IPS-18c (cell line): Measurements from ENCODE around the gene MRPL43.

Source experiments
- H3K4me3 ChIP-seq: 2 replicates; pipeline ENCODE4 v1.7.0; 2013; ENCODE audit warnings: low read depth, mild to moderate bottlenecking, low read length, moderate library complexity; ENCODE audit not compliant: insufficient read depth
- H3K9me3 ChIP-seq: one replicate; pipeline ENCODE4 v1.6.1; 2013; ENCODE audit warnings: mild to moderate bottlenecking, low read length, moderate library complexity; ENCODE audit not compliant: control insufficient read depth, insufficient read depth

MRPL43 gene

DNA sequence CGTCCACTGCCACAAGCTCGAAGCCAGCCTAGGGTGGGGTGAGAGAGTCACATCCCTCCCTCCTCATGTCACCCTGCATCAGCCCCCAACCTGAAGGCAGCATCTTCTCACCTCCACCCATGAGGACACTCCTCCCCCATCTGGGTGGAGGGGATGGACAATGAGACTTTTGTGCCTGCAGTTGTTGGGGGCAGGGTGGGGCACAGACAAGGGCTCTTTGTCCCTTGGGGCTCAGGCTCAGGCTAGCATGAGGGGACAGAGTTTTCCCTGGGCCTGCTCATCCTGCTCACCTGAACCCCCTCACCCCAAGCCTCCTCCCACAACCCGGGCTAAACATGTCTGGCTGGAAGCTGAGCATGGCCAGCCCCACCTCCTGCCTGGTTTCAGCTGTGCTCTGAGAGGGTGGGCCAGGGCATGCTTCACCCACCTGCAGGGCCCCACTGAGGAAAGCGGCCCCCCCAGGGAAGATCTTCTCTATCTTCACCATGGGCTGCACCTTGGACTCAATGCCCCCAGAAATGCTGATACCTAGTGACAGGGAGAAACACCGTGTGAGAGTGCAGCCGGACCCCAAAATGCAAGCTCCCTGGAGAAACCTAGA lies 21.6 kb upstream of the MRPL43 start:
- Histone ChIP-seq H3K4me3 (no peak overlapping the region), H3K9me3 (no peaks in the 10 kb centered on the region)

DNA sequence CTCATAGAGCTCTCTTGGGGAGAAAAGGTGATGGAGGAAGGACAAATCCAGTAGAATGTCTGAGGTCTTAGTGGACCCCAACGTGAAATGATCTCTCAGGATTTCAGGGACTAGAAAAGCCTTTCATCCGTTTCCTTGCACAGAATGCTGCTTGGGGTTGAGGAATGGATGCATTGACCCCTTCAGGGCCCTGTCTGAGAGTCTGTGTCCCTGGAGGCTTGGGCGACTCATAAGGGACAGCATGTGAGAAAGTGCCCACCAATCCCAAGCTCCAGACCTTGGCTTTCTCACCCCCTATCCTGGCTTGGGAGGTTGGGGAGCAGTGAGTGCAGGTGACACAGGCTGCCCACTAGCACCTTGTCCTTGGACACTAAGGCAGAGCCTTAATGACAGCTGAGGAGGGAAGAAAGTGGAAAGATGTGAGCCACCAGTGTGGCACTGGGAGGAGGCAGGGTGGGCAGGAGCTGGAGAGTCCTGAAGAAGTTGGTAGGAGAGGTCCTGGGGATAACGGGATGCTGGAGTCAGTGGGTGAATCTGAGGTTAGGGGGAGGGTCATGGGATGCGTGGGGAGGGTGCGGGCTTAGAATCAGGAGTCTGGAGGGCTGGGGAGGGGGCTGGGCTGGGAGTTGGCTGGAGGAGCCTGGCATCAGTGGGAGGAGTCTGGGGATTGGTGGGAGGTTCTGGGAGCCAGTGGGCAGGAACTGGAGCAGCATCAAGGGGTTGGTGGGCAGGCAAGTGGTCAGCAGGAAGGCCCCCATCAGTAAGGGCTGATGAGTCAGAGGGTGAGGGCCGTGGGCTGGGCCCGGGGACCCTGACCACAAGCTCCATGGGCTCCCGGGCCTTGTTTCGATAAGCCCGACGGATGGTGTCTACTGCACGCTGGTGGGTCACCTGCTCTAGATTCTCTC lies 20.9 kb upstream of the MRPL43 start:
- no peak overlapping the region for H3K4me3 ChIP-seq

DNA sequence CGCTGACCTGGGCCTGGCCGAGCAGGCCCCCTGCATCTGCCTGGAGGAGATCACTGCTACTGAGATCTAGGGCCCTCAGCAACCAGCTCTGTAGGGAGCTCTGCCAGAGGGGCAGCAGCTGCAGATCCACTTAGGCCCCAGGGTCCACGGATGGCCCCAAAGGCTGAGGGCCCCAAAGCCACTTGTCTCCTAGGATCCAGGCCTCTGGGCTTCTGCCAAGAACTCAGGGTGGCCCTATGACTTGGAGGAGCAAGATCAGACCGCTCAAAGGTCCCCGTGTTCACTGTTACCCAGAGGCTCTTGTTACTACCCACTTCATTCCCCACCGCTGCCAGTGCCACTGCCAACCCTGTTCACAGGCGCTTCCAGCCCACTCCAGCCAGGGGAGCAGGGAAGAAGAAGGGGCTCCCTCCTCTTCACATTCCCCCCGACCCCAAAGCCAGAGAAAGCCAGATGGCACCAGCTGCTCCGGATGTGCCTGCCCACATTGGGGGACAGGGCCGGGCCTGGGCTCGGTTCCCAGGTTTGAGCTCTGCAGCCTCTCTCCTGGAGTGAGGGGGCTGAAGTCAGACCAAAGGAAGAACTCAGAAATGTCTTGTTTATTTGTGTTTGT lies 19.9 kb upstream of the MRPL43 start:
- Histone ChIP-seq H3K4me3 (no peak overlapping the region), H3K9me3 (no peaks in the 10 kb centered on the region)

More for the DNA sequence above, 20.9 kb upstream of the MRPL43 start:
- no peaks in the 10 kb centered on the region for H3K9me3 ChIP-seq

DNA sequence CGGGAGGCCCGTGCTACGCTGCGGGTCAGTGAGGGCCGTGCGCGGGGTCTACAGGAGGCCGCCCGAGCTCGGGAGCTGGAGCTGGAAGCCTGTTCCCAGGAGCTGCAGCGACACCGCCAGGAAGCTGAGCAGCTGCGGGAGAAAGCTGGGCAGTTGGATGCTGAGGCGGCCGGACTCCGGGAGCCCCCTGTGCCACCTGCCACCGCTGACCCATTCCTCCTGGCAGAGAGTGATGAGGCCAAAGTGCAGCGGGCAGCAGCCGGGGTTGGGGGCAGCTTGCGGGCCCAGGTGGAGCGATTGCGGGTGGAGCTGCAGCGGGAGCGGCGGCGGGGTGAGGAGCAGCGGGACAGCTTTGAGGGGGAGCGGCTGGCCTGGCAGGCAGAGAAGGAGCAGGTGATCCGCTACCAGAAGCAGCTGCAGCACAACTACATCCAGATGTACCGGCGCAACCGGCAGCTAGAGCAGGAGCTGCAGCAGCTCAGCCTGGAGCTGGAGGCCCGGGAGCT lies 19.3 kb upstream of the MRPL43 start:
- H3K4me3 ChIP-seq = no peak overlapping the region
- no peaks in the 10 kb centered on the region for H3K9me3 ChIP-seq

DNA sequence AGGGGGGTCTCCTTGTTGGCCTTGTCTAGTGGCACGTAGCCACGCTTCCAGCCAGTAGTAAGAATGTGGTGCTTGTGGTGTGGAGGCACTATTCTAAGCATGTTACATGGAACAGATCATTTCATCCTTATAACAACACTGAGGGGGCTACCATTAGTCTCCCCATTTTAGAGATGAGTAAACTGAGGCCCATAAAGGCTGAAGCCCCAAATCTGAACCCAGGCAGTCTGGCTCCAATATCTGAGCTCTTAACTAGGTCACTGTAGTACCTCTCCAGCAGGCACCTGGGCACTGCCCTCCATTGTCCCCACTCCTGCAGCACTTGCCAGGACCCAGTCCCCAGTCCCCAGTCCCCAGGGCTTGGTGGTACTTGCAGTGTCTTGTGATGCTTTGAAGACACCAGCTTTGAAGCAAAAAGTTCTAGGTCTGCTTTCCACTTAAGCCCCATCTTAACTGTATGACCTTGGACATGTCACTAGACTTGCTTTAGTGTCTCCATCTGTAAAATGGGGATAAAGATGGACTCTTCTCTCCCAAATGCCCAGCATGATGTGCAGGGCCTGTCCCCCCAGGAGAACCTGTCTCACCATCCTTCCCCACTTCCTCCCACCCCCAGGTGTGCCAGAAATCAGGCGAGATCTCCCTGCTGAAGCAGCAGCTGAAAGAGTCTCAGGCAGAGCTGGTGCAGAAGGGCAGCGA lies 18.7 kb upstream of the MRPL43 start:
- H3K9me3 ChIP-seq = no peaks in the 10 kb centered on the region
- H3K4me3 ChIP-seq = no peak overlapping the region

DNA sequence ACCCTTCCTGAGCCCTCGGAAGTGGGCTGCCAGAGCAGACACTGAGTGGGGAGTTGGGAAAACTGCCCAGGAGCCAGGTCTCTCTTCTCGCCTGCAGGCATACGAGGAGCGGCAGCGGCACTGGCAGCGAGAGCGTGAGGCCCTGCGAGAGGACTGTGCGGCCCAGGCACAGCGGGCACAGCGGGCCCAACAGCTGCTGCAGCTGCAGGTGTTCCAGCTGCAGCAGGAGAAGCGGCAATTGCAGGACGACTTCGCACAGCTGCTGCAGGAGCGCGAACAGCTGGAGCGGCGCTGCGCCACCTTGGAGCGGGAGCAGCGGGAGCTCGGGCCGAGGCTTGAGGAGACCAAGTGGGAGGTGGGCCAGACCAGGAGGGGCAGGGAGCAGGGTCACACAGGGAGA lies 18.1 kb upstream of the MRPL43 start:
- Histone ChIP-seq H3K9me3 (no peaks in the 10 kb centered on the region), H3K4me3 (no peak overlapping the region)

DNA sequence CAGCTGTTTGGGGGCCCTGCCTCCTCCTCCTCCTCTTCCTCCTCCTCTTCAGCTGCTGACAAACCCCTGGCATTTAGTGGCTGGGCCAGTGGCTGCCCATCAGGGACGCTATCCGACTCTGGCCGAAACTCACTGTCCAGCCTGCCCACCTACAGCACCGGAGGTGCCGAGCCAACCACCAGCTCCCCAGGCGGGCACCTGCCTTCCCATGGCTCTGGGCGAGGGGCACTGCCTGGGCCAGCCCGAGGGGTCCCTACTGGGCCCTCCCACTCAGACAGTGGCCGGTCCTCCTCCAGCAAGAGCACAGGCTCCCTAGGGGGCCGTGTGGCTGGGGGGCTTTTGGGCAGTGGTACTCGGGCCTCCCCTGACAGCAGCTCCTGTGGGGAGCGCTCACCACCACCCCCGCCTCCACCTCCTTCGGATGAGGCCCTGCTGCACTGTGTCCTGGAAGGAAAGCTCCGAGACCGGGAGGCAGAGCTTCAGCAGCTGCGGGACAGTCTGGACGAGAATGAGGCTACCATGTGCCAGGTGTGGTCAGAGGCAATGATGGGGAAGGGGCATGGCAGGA lies 16.4 kb upstream of the MRPL43 start:
- no peak overlapping the region for H3K4me3 ChIP-seq
- no peaks in the 10 kb centered on the region for H3K9me3 ChIP-seq

DNA sequence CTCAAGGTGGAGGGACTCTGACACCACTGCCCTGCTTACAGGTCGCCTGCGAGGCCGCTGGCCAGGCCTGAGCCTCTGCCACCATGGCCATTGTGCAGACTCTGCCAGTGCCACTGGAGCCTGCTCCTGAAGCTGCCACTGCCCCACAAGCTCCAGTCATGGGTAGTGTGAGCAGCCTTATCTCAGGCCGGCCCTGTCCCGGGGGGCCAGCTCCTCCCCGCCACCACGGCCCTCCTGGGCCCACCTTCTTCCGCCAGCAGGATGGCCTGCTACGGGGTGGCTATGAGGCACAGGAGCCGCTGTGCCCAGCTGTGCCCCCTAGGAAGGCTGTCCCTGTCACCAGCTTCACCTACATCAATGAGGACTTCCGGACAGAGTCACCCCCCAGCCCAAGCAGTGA lies 15.2 kb upstream of the MRPL43 start:
- Histone ChIP-seq H3K4me3 (no peak overlapping the region), H3K9me3 (no peaks in the 10 kb centered on the region)

DNA sequence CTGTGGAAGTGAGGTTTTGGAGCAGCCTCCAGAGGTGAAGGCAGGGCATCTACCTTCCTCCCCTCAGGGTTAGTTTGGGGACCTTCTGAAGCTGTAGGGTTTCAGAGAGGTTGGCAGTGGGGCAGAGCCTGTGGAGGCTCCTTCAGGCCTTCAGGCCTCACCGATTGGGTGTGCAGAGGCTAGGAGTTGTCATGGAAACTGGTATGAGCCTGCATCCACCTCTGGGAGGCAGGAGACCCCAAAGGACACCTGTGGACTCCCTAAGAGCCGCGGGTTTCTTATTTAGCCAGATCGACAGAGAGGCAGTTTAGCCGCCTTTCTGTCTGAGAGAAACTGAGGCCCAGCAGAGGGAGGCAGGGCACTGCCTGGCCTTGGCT lies 14.3 kb upstream of the MRPL43 start:
- no peak overlapping the region; the same call in 1 of the 2 replicates for H3K4me3 ChIP-seq

DNA sequence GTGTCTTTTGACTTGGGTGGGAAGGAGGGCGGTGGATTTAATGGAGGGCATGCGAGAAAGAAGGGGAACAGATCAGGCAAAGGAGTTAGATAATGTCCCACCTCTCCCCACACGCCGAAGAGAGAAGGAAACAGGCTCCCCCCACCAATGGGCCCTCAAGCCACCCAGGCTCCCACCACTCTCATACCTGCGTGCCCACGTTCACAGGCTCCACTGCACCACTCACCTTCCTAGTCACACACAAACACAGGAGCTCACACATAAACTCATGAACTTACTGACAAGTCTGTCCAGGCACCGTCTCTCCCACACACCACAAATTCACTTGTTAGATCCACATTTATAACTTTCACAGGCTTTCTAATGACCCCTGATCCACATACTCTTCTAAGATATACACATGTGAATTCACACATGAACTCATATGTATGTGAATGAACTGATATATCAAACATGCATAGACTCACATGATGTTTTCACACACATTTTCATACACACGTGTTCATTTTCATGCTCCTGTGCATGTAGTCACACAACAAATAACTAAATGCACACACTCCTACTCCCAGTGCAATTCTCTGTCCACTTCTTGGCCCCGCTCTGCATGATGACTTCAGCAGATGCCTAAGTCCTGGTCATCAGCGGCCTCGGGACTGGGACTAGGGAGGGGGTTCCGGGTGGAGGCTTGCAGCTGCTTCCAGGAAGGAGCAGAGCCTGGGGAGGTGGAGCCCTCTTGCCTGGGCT lies 13.8 kb upstream of the MRPL43 start:
- H3K4me3 ChIP-seq = no peak overlapping the region; the same call in 1 of the 2 replicates
- no peaks in the 10 kb centered on the region for H3K9me3 ChIP-seq

More for the DNA sequence above, 14.3 kb upstream of the MRPL43 start:
- H3K9me3 ChIP-seq = no peaks in the 10 kb centered on the region

DNA sequence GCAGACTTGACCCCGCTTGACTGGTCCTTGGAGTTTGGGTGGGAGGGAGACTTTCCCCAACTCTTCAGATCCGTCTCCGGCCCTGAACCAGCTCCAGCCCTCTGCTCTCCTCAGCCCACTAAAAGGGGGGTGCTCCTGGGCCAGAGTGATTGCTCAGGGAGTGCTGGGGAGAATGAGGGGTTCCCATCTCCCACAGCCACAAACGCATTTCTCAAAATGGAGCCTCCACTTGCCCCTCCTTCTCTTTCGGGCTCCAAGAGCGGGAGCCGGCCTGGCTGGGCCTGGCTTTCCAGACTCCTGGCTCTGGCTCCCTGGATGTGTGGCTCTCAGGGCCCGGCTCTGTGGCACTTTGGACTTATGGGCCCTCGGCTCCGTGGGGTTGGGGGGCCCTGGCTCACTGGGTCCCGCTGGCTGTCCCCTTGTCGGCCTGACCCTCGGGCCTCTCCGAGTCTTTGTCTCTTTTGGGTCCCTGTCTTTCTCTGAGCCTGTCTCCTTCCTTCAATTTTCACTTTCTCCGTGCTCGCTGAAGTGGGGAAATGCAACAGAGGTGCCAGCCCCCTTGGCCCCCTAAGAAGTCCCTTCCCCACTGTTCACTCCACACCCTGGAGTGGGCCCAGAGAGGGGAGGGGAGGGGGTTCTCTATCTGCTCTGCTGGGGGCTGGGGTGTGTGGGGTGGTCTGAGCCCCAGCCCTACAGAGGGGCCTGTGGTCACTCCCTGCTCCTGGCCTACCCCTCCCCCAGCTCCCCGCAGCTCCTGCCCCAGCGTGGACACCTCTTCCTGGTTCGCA lies 13.0 kb upstream of the MRPL43 start:
- H3K9me3 ChIP-seq = no peaks in the 10 kb centered on the region
- peak overlapping the region; percentile 89 for H3K4me3 ChIP-seq

DNA sequence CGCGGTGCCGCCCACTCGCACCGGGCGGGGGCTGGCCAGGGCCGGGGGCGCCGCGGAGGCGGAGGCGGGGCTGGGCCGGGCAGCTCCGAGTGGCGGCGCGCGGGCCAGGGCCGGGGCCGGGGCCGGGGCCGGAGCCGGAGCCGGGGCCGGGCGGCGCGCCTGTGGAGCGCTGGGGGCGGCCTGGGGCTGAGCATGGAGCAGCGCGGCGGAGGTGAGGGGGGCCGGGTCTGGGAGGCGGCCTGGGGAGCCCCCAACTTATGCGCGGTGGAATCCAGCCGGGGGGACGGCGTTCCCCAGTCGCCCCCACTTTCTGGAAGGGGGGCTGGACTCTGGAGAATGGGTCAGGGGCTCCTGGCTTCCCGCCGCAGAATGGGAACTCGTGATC lies 12.4 kb upstream of the MRPL43 start, which contains the start of gene LZTS2:
Gene LZTS2 (plus strand): TSS at position 67 of the 385 bp plus-strand sequence. CDS start 2,731 bp downstream, outside the sequence.
- Histone ChIP-seq H3K9me3 (no peaks in the 10 kb centered on the region), H3K4me3 (peak within 1 kb of the TSS; percentile 89)

DNA sequence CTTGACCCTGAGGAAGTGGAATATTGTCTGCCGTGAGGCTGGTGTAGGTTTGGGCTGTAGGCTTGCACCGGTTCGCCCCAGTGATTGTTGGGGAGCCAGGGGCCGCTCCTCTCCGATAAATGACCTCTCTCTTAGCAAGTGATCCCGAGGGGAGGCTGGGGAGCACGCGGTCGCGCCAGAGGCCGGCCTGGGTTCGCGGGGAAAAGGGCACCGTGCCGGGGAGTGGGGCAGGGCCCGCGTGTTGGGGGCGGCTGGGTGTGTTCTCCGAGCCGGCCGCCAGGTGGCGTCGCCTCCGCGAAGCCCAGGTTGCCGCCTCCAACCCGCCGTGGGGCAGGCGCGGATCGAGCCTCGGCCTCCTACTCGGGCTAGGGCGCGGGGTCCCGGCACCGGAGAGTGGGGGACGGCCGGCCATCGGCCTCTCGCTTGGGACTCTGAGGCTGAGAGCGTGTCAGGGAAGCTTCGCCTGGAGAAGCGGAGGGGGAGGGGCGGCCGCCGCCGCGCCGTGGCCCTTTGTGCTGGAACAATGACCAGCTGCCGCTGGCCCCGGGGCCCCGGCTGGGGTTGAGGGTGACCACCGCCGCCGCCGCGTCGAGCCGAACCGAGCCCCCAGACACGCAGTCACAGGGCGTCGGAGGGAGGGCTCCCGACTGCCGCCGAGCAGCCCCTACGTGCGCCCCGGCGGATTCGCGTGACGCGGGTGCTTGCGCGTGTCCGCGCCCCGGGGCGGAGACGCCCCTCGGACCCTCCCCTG lies 11.9 kb upstream of the MRPL43 start:
- no peaks in the 10 kb centered on the region for H3K9me3 ChIP-seq

DNA sequence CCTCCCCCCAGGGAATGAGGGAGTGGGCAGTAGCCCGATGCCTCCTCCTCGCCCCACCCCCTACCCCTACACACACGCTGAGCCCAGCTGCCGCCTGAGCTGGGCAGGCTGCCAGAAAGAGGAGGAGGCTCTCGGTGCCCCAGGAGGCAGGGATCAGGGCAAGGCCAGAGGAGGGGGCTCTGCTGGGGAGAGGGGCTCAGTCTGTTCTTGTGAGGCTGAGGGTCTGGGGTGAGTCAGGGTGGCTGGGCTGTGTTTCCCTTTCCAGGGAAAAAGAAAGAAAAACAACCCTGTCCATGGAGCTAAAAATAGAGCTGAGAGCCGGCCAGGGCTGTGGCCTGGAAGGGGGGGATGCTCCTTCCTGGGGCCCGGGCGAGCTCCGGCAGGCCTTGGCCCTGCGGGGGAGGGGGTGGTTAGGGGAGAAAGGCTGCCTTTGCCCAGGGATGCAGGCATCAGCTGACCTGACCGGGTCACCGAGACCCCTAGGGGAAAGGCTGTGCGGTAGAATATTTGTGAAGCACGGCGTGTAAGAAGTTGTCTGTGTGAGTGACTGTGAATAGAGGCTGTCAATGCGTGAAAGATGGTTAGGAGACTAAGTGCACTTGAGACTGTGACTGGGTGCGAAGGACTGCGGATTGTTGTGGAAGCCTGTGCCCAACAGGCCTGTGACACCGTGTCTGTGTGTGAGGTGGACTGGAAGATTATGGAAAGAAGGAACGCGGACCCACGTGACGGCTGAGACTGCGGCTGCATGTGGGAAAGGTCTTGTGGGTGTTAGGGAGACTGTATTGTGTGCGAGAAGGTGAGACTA lies 11.1 kb upstream of the MRPL43 start:
- Histone ChIP-seq H3K4me3 (peak overlapping the region; percentile 89), H3K9me3 (no peaks in the 10 kb centered on the region)

More for the DNA sequence above, 11.9 kb upstream of the MRPL43 start:
- H3K4me3 ChIP-seq = peak overlapping the region; percentile 89
